IPS-20b (cell line): Measurements from ENCODE around the gene RPS27L.

Experiments used
- H3K27ac ChIP-seq: one replicate; pipeline ENCODE4 v1.5.1; 2013; ENCODE audit warnings: low read length
- H3K27me3 ChIP-seq: 2 replicates; pipeline ENCODE4 v1.6.1; 2013; ENCODE audit warnings: mild to moderate bottlenecking, low read length, inconsistent platforms; ENCODE audit not compliant: insufficient read depth
- H3K36me3 ChIP-seq: 2 replicates; pipeline ENCODE4 v1.6.1; 2013; ENCODE audit warnings: low read depth, mild to moderate bottlenecking, inconsistent platforms, low read length, moderate library complexity; ENCODE audit not compliant: insufficient read depth
- H3K4me1 ChIP-seq: 2 replicates; pipeline ENCODE4 v1.6.1; 2013; ENCODE audit warnings: mild to moderate bottlenecking, control low read depth, inconsistent platforms, low read length, moderate library complexity; ENCODE audit not compliant: insufficient read depth
- H3K4me3 ChIP-seq: 2 replicates; pipeline ENCODE4 v1.5.1; 2013; ENCODE audit warnings: mild to moderate bottlenecking, low read length, inconsistent platforms
- H3K9ac ChIP-seq: 2 replicates; pipeline ENCODE4 v1.6.1; 2013; ENCODE audit warnings: low read depth, mild to moderate bottlenecking, inconsistent platforms, low read length, moderate library complexity
- H3K9me3 ChIP-seq: 2 replicates; pipeline ENCODE4 v1.6.1; 2013; ENCODE audit warnings: mild to moderate bottlenecking, low read depth, low read length, inconsistent platforms; ENCODE audit not compliant: insufficient read depth

RPS27L gene

GRCh38 chr15:63194302-63194701 is 37.0 kb upstream of the RPS27L start:
- Histone ChIP-seq H3K4me1 (peaks cover 46% of the 10 kb centered on the region; the same call in 1 of the 2 replicates), H3K36me3 (no peaks in the 10 kb centered on the region), H3K9ac (no peak overlapping the region), H3K4me3 (no peak overlapping the region), H3K27me3 (no peaks in the 10 kb centered on the region), H3K9me3 (no peaks in the 10 kb centered on the region), H3K27ac (no peak overlapping the region)

- Histone ChIP-seq H3K4me3 (no peak overlapping the region), H3K9ac (no peak overlapping the region), H3K36me3 (no peaks in the 10 kb centered on the region), H3K27me3 (no peaks in the 10 kb centered on the region), H3K27ac (no peak overlapping the region), H3K9me3 (no peaks in the 10 kb centered on the region), H3K4me1 (peaks cover 38% of the 10 kb centered on the region; the same call in 1 of the 2 replicates)
These were observed 35.4 kb upstream of the RPS27L start for GRCh38 chr15:63192619-63193206.

GRCh38 chr15:63191895-63192618 is 34.8 kb upstream of the RPS27L start:
- H3K4me3 ChIP-seq, result no peak overlapping the region
- no peaks in the 10 kb centered on the region for H3K9me3 ChIP-seq
- H3K27me3 ChIP-seq, result no peaks in the 10 kb centered on the region
- H3K9ac ChIP-seq, result no peak overlapping the region
- H3K36me3 ChIP-seq, result no peaks in the 10 kb centered on the region
- no peak overlapping the region for H3K27ac ChIP-seq
- peaks cover 32% of the 10 kb centered on the region; the same call in 1 of the 2 replicates for H3K4me1 ChIP-seq

GRCh38 chr15:63190769-63191649 is 33.7 kb upstream of the RPS27L start:
- Histone ChIP-seq H3K27me3 (no peaks in the 10 kb centered on the region), H3K9me3 (no peaks in the 10 kb centered on the region), H3K4me1 (peaks cover 25% of the 10 kb centered on the region; the same call in 1 of the 2 replicates), H3K4me3 (peak overlapping the region; percentile 91), H3K27ac (no peak overlapping the region), H3K36me3 (no peaks in the 10 kb centered on the region), H3K9ac (peak overlapping the region; percentile 83; the same call in 1 of the 2 replicates)

- peak overlapping the region; percentile 91 for H3K4me3 ChIP-seq
- H3K9me3 ChIP-seq, result no peaks in the 10 kb centered on the region
- no peak overlapping the region for H3K27ac ChIP-seq
- peaks cover 19% of the 10 kb centered on the region; the same call in 1 of the 2 replicates for H3K4me1 ChIP-seq
- H3K36me3 ChIP-seq, result no peaks in the 10 kb centered on the region
- peak overlapping the region; percentile 83; the same call in 1 of the 2 replicates for H3K9ac ChIP-seq
- H3K27me3 ChIP-seq, result no peaks in the 10 kb centered on the region
These were observed 32.9 kb upstream of the RPS27L start for GRCh38 chr15:63189941-63190768.

GRCh38 chr15:63188926-63189871 is 31.9 kb upstream of the RPS27L start, which contains the start of gene RAB8B:
RAB8B (plus strand) TSS chr15:63189606; CDS start chr15:63189625, 19 bp downstream.
- Histone ChIP-seq H3K27ac (peak within 1 kb of the TSS; percentile 22), H3K9ac (peak within 1 kb of the TSS; percentile 84; the same call in 1 of the 2 replicates), H3K4me1 (peaks cover 18% of the 10 kb centered on the region; the same call in 1 of the 2 replicates)

GRCh38 chr15:63188247-63188925 is 31.1 kb upstream of the RPS27L start:
- Histone ChIP-seq H3K9me3 (no peaks in the 10 kb centered on the region), H3K27me3 (no peaks in the 10 kb centered on the region), H3K27ac (peak overlapping the region; percentile 22), H3K36me3 (no peaks in the 10 kb centered on the region), H3K4me3 (peak overlapping the region; percentile 91), H3K9ac (peak overlapping the region; percentile 84; the same call in 1 of the 2 replicates), H3K4me1 (peaks cover 13% of the 10 kb centered on the region; the same call in 1 of the 2 replicates)

More at GRCh38 chr15:63188926-63189871, 31.9 kb upstream of the RPS27L start, which contains the start of gene RAB8B:
- H3K36me3 ChIP-seq, result no peaks in the 10 kb centered on the region
- no peaks in the 10 kb centered on the region for H3K27me3 ChIP-seq
- peak within 1 kb of the TSS; percentile 91 for H3K4me3 ChIP-seq
- no peaks in the 10 kb centered on the region for H3K9me3 ChIP-seq

GRCh38 chr15:63187589-63188226 is 30.4 kb upstream of the RPS27L start:
- H3K27ac ChIP-seq, result no peak overlapping the region
- no peaks in the 10 kb centered on the region for H3K27me3 ChIP-seq
- no peak overlapping the region for H3K9ac ChIP-seq
- no peak overlapping the region; the same call in 1 of the 2 replicates for H3K4me3 ChIP-seq
- no peaks in the 10 kb centered on the region for H3K9me3 ChIP-seq
- peaks cover 13% of the 10 kb centered on the region; the same call in 1 of the 2 replicates for H3K4me1 ChIP-seq
- no peaks in the 10 kb centered on the region for H3K36me3 ChIP-seq

GRCh38 chr15:63186065-63186464 is 28.8 kb upstream of the RPS27L start:
- no peak overlapping the region for H3K4me3 ChIP-seq
- no peaks in the 10 kb centered on the region for H3K9me3 ChIP-seq
- H3K4me1 ChIP-seq, result peaks cover 9% of the 10 kb centered on the region; the same call in 1 of the 2 replicates
- no peaks in the 10 kb centered on the region for H3K36me3 ChIP-seq
- H3K27ac ChIP-seq, result no peak overlapping the region
- H3K27me3 ChIP-seq, result no peaks in the 10 kb centered on the region
- no peak overlapping the region for H3K9ac ChIP-seq
